Subcutaneous adipose tissue (tissue), 4 donors: Measurements from ENCODE around the gene TXLNG. TPM values are rescaled to one million over a fixed set of nuclear protein-coding genes. Genes with fewer than 3 reads are reported as not detected.

Experiments used
- CTCF ChIP-seq: fragments of 450-650 bp; IDR thresholded peaks from one replicate; pipeline ENCODE4 v1.5.1; 2016; ENCODE audit warnings: low read depth, mild to moderate bottlenecking, control low read depth, antibody characterized with exemption, moderate library complexity
- total RNA-seq, 4 donors: library from RNA; depleted of rRNA; stranded (reverse); fragments of >200 nt; gene quantifications; one replicate each; pipeline ENCODE4 v1.1.0, GENCODE V29; 2016

Gene TXLNG
- total RNA-seq, 4 donors from 2014 or later: 27.5 to 35.9 (median 31.1) TPM

GRCh38 chrX:16772460-16772859, 13.8 kb upstream of the TXLNG start:
- no peak for TF ChIP-seq CTCF

GRCh38 chrX:16774746-16775145, 11.5 kb upstream of the TXLNG start:
- no peak for TF ChIP-seq CTCF

- TF ChIP-seq CTCF: no peak
These were observed 7.7 kb upstream of the TXLNG start for GRCh38 chrX:16778545-16778944.

- no peak for TF ChIP-seq CTCF
These were observed 7.3 kb upstream of the TXLNG start for GRCh38 chrX:16778993-16779392.

- no peak for TF ChIP-seq CTCF
These were observed 2.8 kb upstream of the TXLNG start for GRCh38 chrX:16783452-16783851.

- no peak for TF ChIP-seq CTCF
These were observed 773 bp upstream of the TXLNG start for GRCh38 chrX:16785247-16786138.

GRCh38 chrX:16786791-16787735, 797 bp downstream of the TXLNG start:
- TF ChIP-seq CTCF: no peak
